SH-SY5Y (cell line): Measurements from ENCODE around the gene KIAA0753.

Source experiments
- GATA2 ChIP-seq: IDR thresholded peaks from 2 replicates; pipeline ENCODE4 v1.6.1; 2011; ENCODE audit warnings: mild to moderate bottlenecking, low read depth, low read length
- GATA3 ChIP-seq: IDR thresholded peaks from 2 replicates; pipeline ENCODE4 v1.6.1; 2011; ENCODE audit warnings: low read depth, mild to moderate bottlenecking, low read length, moderate library complexity

GRCh38 chr17:6544011-6544370, 96.5 kb downstream of the KIAA0753 start:
- TF ChIP-seq GATA2 (no peak), GATA3 (no peak)
